ENCODE measurements around the gene LAMC1. TPM values are rescaled to one million over a fixed set of nuclear protein-coding genes. Genes with fewer than 3 reads are reported as not detected.

The LAMC1 gene
- polyA plus RNA-seq, 1 donor (not counting 4 experiments of a cell fraction or from before 2014, with no cell fraction given), result 66.6 TPM

GRCh38 chr1:183004141-183004540 lies 19.1 kb upstream of the LAMC1 start:
- Histone ChIP-seq H3K79me2 (ENCODE audit: control insufficient read depth, insufficient read depth, low read length) (no peaks in the 10 kb centered on the region), H3K27me3 (ENCODE audit: control insufficient read depth, extremely low read depth, insufficient read depth, low read length) (no peaks in the 10 kb centered on the region), H4K20me1 (ENCODE audit: control insufficient read depth, extremely low read depth, insufficient read depth, low read length) (no peaks in the 10 kb centered on the region), H3K4me1 (ENCODE audit: control insufficient read depth, extremely low read depth, insufficient read depth, low read length) (peaks cover 23% of the 10 kb centered on the region), H3K36me3 (ENCODE audit: control insufficient read depth in 2 of 2, extremely low read depth in 1 of 2, insufficient read depth in 2 of 2, low read length in 2 of 2) (no peaks in the 10 kb centered on the region), H3K4me3 (ENCODE audit: control insufficient read depth in 2 of 3, extremely low read depth in 1 of 3, insufficient read depth in 2 of 3, low read depth in 1 of 3, low read length in 3 of 3) (no peak overlapping the region), H3K27ac (ENCODE audit: control insufficient read depth, insufficient read depth, low read length) (no peak overlapping the region), H3K9me1 (ENCODE audit: control insufficient read depth, extremely low read depth, insufficient read depth, low read length) (no peaks in the 10 kb centered on the region), H2AFZ (ENCODE audit: control insufficient read depth, low read length) (no peak overlapping the region), H3K9ac (ENCODE audit: control insufficient read depth, extremely low read depth, insufficient read depth, low read length) (no peak overlapping the region), H3K9me3 (ENCODE audit: control insufficient read depth, low read depth, low read length) (no peaks in the 10 kb centered on the region), H3K4me2 (ENCODE audit: control insufficient read depth, extremely low read depth, insufficient read depth, low read depth, low read length) (no peak overlapping the region)
- no peak for FAIRE-seq
- no peak for DNase-seq (ENCODE audit: low read depth, low spot score)
- no peak for TF ChIP-seq EZH2 (IDR thresholded peaks at IDR 0.05; ENCODE audit: low read length)
- TF ChIP-seq, protein P1, sequence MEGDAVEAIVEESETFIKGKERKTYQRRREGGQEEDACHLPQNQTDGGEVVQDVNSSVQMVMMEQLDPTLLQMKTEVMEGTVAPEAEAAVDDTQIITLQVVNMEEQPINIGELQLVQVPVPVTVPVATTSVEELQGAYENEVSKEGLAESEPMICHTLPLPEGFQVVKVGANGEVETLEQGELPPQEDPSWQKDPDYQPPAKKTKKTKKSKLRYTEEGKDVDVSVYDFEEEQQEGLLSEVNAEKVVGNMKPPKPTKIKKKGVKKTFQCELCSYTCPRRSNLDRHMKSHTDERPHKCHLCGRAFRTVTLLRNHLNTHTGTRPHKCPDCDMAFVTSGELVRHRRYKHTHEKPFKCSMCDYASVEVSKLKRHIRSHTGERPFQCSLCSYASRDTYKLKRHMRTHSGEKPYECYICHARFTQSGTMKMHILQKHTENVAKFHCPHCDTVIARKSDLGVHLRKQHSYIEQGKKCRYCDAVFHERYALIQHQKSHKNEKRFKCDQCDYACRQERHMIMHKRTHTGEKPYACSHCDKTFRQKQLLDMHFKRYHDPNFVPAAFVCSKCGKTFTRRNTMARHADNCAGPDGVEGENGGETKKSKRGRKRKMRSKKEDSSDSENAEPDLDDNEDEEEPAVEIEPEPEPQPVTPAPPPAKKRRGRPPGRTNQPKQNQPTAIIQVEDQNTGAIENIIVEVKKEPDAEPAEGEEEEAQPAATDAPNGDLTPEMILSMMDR (optimal IDR thresholded peaks at IDR 0.05 in 1 of 3, IDR thresholded peaks at IDR 0.05 in 1 of 3, conservative IDR thresholded peaks at IDR 0.05 in 1 of 3; ENCODE audit: extremely low read depth in 1 of 3, insufficient read depth in 2 of 3, low read length in 3 of 3), result no peak
- dilution Hi-C loops (cut with MboI; ENCODE audit: extremely low pct_ligation_motif_present, low sequenced_read_pairs), result no loop called here

DNA sequence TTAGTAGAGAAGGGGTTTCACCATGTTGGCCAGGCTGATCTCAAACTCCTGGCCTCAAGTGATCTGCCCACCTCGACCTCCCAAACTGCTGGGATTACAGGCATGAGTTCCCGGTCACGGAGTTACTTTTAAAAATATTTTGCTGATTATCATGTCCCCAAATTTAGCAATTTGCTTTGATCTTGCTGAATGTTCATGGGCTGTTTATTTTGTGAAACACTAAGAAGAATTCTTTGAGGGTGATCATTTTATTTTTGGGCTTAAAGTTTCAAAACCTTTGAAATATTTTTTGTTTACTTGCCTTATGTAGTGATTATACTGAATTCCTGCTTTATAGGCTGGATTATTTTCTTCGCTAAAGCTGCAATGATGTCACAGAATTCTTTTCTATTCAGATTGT lies 11.4 kb upstream of the LAMC1 start:
- H2AFZ ChIP-seq (ENCODE audit: control insufficient read depth, low read length), result no peak overlapping the region
- no peaks in the 10 kb centered on the region for H3K27me3 ChIP-seq (ENCODE audit: control insufficient read depth, extremely low read depth, insufficient read depth, low read length)
- no peak for DNase-seq (ENCODE audit: low read depth, low spot score)
- TF ChIP-seq EZH2 (IDR thresholded peaks at IDR 0.05; ENCODE audit: low read length), result no peak
- TF ChIP-seq, protein P1 (optimal IDR thresholded peaks at IDR 0.05 in 1 of 3, IDR thresholded peaks at IDR 0.05 in 1 of 3, conservative IDR thresholded peaks at IDR 0.05 in 1 of 3; ENCODE audit: extremely low read depth in 1 of 3, insufficient read depth in 2 of 3, low read length in 3 of 3), result no peak
- no peak overlapping the region for H3K27ac ChIP-seq (ENCODE audit: control insufficient read depth, insufficient read depth, low read length)
- H3K9ac ChIP-seq (ENCODE audit: control insufficient read depth, extremely low read depth, insufficient read depth, low read length), result no peak overlapping the region
- H3K79me2 ChIP-seq (ENCODE audit: control insufficient read depth, insufficient read depth, low read length), result no peaks in the 10 kb centered on the region
- H3K4me3 ChIP-seq (ENCODE audit: control insufficient read depth in 2 of 3, extremely low read depth in 1 of 3, insufficient read depth in 2 of 3, low read depth in 1 of 3, low read length in 3 of 3), result no peak overlapping the region
- no peaks in the 10 kb centered on the region for H4K20me1 ChIP-seq (ENCODE audit: control insufficient read depth, extremely low read depth, insufficient read depth, low read length)
- H3K9me1 ChIP-seq (ENCODE audit: control insufficient read depth, extremely low read depth, insufficient read depth, low read length), result no peaks in the 10 kb centered on the region
- dilution Hi-C loops (cut with MboI; ENCODE audit: extremely low pct_ligation_motif_present, low sequenced_read_pairs), result no loop called here
- no peak overlapping the region for H3K4me2 ChIP-seq (ENCODE audit: control insufficient read depth, extremely low read depth, insufficient read depth, low read depth, low read length)
- no peak for FAIRE-seq
- H3K4me1 ChIP-seq (ENCODE audit: control insufficient read depth, extremely low read depth, insufficient read depth, low read length), result peaks cover 10% of the 10 kb centered on the region
- no peaks in the 10 kb centered on the region for H3K36me3 ChIP-seq (ENCODE audit: control insufficient read depth in 2 of 2, extremely low read depth in 1 of 2, insufficient read depth in 2 of 2, low read length in 2 of 2)
- no peaks in the 10 kb centered on the region for H3K9me3 ChIP-seq (ENCODE audit: control insufficient read depth, low read depth, low read length)

Measured in keratinocyte (primary cell).